ENCODE results near the gene DDN.

DDN gene

GRCh38 chr12:48969160-48969771, 29.9 kb downstream of the DDN start:
- DNase-seq = no peak

GRCh38 chr12:48968467-48968866, 30.7 kb downstream of the DDN start:
- DNase-seq = no peak

GRCh38 chr12:48967991-48968390, 31.2 kb downstream of the DDN start:
- DNase-seq = peak in 1 of 56 donors; percentile 7

- no peak for DNase-seq
These were observed 32.8 kb downstream of the DDN start for GRCh38 chr12:48966177-48966895.

- peak in 1 of 56 donors; percentile 9 for DNase-seq
These were observed 33.8 kb downstream of the DDN start for GRCh38 chr12:48965298-48965838.

- no peak for DNase-seq
These were observed 37.4 kb downstream of the DDN start for GRCh38 chr12:48961801-48962200.

GRCh38 chr12:48961331-48961730, 37.8 kb downstream of the DDN start:
- no peak for DNase-seq

GRCh38 chr12:48960834-48961233, 38.3 kb downstream of the DDN start:
- no peak for DNase-seq

GRCh38 chr12:48958049-48958388, 41.2 kb downstream of the DDN start:
- no peak for DNase-seq

- DNase-seq = peak in 55 of 56 donors; percentile 23 to 92 (median 81)
These were observed 41.8 kb downstream of the DDN start, which contains the start of gene ARF3 for GRCh38 chr12:48957141-48958048. ARF3 (minus strand) TSS chr12:48957487; CDS start chr12:48941095, 16,392 bp downstream.

- peak in 52 of 56 donors; percentile 6 to 82 (median 64) for DNase-seq
These were observed 42.7 kb downstream of the DDN start for GRCh38 chr12:48956279-48957140.

- no peak for DNase-seq
These were observed 44.2 kb downstream of the DDN start for GRCh38 chr12:48954841-48955501.

GRCh38 chr12:48954061-48954460, 45.1 kb downstream of the DDN start:
- DNase-seq = no peak

- no peak for DNase-seq
These were observed 46.5 kb downstream of the DDN start for GRCh38 chr12:48952691-48953090.

GRCh38 chr12:48947727-48948126, 51.4 kb downstream of the DDN start:
- no peak for DNase-seq

GRCh38 chr12:48946943-48947342, 52.2 kb downstream of the DDN start:
- no peak for DNase-seq

GRCh38 chr12:48946205-48946604, 53.0 kb downstream of the DDN start:
- DNase-seq = no peak
